OCI-LY3 (cell line): ENCODE measurements around the gene SECTM1.

ENCODE experiments used
- H2AFZ ChIP-seq: fragments of 200-600, 300-600 bp; shearing (Covaris generic); 2 replicates; pipeline ENCODE4 v1.6.0; 2014; ENCODE audit warnings: antibody characterized with exemption, low read depth, low read length
- H3K27ac ChIP-seq: fragments of 200-600, 300-600 bp; sonication (generic); 2 replicates; pipeline ENCODE4 v1.5.1; 2014; ENCODE audit warnings: mild to moderate bottlenecking, low read length, moderate library complexity, mixed read lengths
- H3K27me3 ChIP-seq: fragments of 200-600, 300-600 bp; sonication (generic); 2 replicates; pipeline ENCODE4 v1.6.1; 2014; ENCODE audit warnings: low read depth, low read length, mixed read lengths
- H3K36me3 ChIP-seq: fragments of 200-600, 300-600 bp; sonication (generic); replicated peaks from 2 replicates; pipeline ENCODE3; 2014; ENCODE audit warnings: low read depth, low read length, mixed read lengths
- H3K4me1 ChIP-seq: fragments of 300-600, 200-600 bp; sonication (generic); 2 replicates; pipeline ENCODE4 v1.6.1; 2014; ENCODE audit warnings: low read length, mixed read lengths
- H3K4me2 ChIP-seq: fragments of 200-600, 300-600 bp; sonication (generic); 2 replicates; pipeline ENCODE4 v1.6.1; 2014; ENCODE audit warnings: low read length, mixed read lengths
- H3K4me3 ChIP-seq: fragments of 300-600, 200-600 bp; sonication (generic); 2 replicates; pipeline ENCODE4 v1.5.1; 2014; ENCODE audit warnings: antibody characterized with exemption, mild to moderate bottlenecking, low read length, moderate library complexity
- H3K79me2 ChIP-seq: fragments of 300-600, 200-600 bp; shearing (Covaris generic); 2 replicates; pipeline ENCODE4 v1.6.1; 2014; ENCODE audit warnings: mild to moderate bottlenecking, low read length, mixed read lengths
- H3K9ac ChIP-seq: fragments of 300-600, 200-600 bp; shearing (Covaris generic); 2 replicates; pipeline ENCODE4 v1.6.0; 2014; ENCODE audit warnings: mild to moderate bottlenecking, low read length, moderate library complexity
- H3K9me3 ChIP-seq: fragments of 200-600, 300-600 bp; shearing (Covaris generic); 2 replicates; pipeline ENCODE4 v1.6.1; 2014; ENCODE audit warnings: low read length, mixed read lengths; ENCODE audit not compliant: insufficient read depth
- H4K20me1 ChIP-seq: fragments of 200-600, 300-600 bp; sonication (generic); 2 replicates; pipeline ENCODE4 v1.6.1; 2016; ENCODE audit warnings: low read length, mixed read lengths; ENCODE audit not compliant: insufficient read depth
- EZH2phosphoT487 ChIP-seq: fragments of 200-600 bp; shearing (Covaris generic); IDR thresholded peaks from 2 replicates; pipeline ENCODE4 v1.6.1; 2018; ENCODE audit warnings: antibody characterized with exemption, mixed run types, low read depth
- TF ChIP-seq, protein P1 (sequence below): fragments of 200-600, 300-600 bp; sonication (generic); IDR thresholded peaks from 2 replicates; pipeline ENCODE4 v1.5.1; 2014; ENCODE audit warnings: antibody characterized with exemption, low read length, low read depth

SECTM1 gene

DNA sequence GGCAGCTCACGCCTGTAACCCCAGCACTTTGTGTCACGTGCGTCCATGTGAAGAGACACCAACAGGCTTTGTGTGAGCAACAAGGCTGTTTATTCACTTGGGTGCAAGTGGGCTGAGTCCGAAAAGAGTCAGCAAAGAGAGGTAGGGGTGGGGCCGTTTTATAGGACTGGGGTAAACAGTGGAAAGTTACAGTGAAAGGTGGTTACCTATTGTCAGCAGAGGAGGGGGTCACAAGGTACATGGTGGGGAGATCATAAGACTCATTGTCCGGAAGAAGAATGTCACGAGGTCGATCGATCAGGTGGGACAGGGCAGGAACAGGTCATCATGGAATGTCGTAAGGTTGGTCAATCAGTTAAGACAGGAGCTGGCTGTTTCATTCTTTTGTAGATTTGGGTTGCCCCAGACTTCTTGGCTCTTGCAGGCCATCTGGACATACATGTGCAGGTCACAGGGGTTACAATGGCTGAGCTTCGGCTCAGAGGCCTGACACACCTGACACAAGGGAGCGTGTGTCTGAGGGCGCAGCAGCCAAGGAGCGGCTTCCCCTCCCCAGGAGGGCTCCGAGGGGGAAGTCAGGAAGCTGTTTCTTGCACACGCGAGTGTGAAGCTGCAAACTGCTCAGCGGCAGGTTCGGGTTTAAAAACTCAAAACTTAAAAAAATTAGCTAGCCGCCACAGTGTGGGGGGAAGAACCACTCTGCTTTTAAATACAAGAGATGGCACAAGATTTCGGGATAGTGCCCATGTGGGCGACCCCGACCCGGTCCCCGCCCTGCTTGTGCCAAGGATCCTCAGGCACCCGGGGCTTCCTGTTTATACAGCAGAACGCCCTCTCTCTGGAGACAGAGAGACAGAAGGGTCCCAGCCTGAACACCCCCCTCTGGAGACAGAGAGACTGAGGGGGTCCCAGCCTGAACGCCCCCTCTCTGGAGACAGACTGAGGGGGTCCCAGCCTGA is 13.1 kb upstream of the SECTM1 start:
- Histone ChIP-seq H3K79me2 (no peaks in the 10 kb centered on the region), H2AFZ (no peak overlapping the region), H3K9ac (no peak overlapping the region), H3K4me3 (no peak overlapping the region), H3K4me2 (no peak overlapping the region), H3K4me1 (peaks cover 20% of the 10 kb centered on the region), H4K20me1 (no peaks in the 10 kb centered on the region), H3K27me3 (peaks cover 8% of the 10 kb centered on the region), H3K27ac (no peak overlapping the region), H3K9me3 (no peaks in the 10 kb centered on the region), H3K36me3 (no peaks in the 10 kb centered on the region)
- TF ChIP-seq, protein P1, sequence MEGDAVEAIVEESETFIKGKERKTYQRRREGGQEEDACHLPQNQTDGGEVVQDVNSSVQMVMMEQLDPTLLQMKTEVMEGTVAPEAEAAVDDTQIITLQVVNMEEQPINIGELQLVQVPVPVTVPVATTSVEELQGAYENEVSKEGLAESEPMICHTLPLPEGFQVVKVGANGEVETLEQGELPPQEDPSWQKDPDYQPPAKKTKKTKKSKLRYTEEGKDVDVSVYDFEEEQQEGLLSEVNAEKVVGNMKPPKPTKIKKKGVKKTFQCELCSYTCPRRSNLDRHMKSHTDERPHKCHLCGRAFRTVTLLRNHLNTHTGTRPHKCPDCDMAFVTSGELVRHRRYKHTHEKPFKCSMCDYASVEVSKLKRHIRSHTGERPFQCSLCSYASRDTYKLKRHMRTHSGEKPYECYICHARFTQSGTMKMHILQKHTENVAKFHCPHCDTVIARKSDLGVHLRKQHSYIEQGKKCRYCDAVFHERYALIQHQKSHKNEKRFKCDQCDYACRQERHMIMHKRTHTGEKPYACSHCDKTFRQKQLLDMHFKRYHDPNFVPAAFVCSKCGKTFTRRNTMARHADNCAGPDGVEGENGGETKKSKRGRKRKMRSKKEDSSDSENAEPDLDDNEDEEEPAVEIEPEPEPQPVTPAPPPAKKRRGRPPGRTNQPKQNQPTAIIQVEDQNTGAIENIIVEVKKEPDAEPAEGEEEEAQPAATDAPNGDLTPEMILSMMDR = no peak
- TF ChIP-seq EZH2phosphoT487 = no peak

DNA sequence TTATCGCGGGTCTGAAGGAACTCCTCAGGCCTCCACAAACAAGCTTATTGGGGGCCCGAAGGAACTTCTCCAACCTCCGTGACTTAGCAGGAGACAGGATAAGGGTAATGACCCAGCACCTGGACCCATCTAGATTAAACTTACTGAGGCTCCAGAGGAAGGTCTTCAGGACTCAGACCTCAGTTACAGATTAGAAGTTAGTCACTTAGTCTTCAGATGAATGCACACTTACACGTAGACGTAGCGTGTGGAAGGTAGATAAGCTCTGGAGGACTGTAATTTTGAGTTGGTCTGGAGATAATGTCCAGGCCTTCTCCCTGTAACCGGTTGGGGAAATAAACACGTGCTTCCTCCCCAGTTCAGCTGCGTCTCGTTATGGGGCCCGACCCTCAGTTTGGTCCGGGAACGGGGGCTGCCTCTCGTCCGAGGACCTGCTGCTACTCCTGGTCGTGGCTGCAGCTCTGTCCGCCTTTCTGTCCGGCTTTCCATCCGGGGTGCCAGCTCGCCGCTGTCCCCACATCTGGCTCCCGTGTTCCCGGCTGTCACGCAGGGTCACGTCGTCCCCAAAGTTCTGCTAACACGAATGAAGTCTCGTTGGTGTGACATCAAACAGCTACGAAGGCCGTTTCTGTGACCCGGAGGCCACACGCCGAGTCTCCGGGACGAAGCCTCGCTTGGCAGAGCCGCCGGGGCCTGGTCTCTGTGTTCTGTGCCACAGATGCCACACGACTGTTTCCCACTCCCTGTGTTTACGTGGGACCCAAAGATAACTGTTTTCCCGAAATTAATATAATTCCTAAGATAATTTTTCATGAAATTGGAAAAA is 11.8 kb upstream of the SECTM1 start:
- Histone ChIP-seq H3K79me2 (no peaks in the 10 kb centered on the region), H3K27me3 (peaks cover 8% of the 10 kb centered on the region), H2AFZ (no peak overlapping the region), H3K9ac (no peak overlapping the region), H3K27ac (no peak overlapping the region), H3K4me3 (no peak overlapping the region), H3K9me3 (no peaks in the 10 kb centered on the region), H3K4me2 (no peak overlapping the region), H3K36me3 (no peaks in the 10 kb centered on the region), H4K20me1 (no peaks in the 10 kb centered on the region), H3K4me1 (peaks cover 8% of the 10 kb centered on the region)
- no peak for TF ChIP-seq EZH2phosphoT487
- TF ChIP-seq, protein P1 = no peak

DNA sequence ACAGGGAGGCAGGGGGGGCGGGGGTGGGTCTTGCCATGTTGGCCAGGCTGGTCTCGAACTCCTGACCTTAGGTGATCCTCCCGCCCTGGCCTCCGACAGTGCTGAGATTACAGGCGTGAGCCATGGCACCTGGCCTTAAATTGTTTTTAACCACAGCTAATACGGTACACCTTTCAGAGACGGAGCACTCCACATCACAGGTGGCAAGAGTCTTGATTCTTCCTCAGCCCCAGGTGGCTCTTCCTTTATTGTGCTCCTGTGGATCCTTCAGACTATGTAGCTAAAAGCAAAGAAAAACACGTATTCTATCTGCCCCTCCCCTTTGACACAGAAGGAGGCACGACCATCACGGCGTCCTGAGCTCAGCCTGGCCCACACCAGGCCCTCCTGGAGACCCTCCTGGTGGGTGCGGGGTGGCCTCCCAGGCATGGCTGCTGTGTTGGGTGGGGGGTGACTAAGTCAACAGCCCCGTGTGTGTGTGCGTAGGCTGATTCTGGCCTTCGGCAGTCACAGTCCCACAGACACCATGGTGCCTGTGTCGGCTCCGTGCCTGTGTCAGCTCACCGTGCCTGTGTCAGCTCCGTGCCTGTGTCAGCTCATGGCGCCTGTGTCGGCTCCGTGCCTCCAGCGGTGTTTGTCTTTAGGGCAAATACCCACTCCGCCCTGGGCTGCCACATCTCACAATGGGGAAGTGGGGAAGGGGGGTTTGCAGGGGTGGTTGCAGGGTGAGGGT is 10.8 kb upstream of the SECTM1 start:
- H3K9me3 ChIP-seq = no peaks in the 10 kb centered on the region
- no peak overlapping the region for H3K9ac ChIP-seq
- TF ChIP-seq, protein P1 = no peak
- no peak overlapping the region for H3K4me3 ChIP-seq
- H4K20me1 ChIP-seq = no peaks in the 10 kb centered on the region
- H3K79me2 ChIP-seq = no peaks in the 10 kb centered on the region
- H3K4me2 ChIP-seq = no peak overlapping the region
- H3K36me3 ChIP-seq = no peaks in the 10 kb centered on the region
- H3K27me3 ChIP-seq = peaks cover 8% of the 10 kb centered on the region
- H3K4me1 ChIP-seq = no peaks in the 10 kb centered on the region
- no peak overlapping the region for H2AFZ ChIP-seq
- H3K27ac ChIP-seq = no peak overlapping the region
